ENCODE results near the gene AKR1B15.
"Not testable (repeated sequence)": the region's sequence is repeated elsewhere in the genome, so short reads cannot be mapped to it uniquely, and the experiment has no call there.

Gene AKR1B15

DNA sequence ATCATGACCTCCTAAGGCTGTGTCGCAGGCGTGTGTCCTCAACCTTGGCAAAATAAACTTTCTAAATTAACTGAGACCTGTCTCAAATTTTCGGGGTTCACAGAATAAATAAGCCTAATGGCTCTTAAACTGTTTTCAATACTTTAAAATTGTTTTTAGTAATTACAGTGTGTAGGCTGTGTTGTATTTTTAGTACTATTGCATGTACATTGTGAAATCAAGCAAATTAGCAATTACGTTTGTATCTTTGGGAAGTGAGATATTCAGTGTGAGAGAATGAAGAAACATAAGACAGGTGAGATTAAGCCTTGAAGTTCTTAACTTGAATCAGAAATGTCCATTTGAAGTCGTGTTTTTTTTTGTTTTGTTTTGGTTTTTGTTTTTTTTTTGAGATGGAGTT, 26.3 kb upstream of the AKR1B15 start:
- H3K27ac ChIP-seq: no peak overlapping the region
- TF ChIP-seq ZFX (IDR thresholded peaks at IDR 0.05; ENCODE audit: borderline replicate concordance): no peak
- TF ChIP-seq, protein P1, sequence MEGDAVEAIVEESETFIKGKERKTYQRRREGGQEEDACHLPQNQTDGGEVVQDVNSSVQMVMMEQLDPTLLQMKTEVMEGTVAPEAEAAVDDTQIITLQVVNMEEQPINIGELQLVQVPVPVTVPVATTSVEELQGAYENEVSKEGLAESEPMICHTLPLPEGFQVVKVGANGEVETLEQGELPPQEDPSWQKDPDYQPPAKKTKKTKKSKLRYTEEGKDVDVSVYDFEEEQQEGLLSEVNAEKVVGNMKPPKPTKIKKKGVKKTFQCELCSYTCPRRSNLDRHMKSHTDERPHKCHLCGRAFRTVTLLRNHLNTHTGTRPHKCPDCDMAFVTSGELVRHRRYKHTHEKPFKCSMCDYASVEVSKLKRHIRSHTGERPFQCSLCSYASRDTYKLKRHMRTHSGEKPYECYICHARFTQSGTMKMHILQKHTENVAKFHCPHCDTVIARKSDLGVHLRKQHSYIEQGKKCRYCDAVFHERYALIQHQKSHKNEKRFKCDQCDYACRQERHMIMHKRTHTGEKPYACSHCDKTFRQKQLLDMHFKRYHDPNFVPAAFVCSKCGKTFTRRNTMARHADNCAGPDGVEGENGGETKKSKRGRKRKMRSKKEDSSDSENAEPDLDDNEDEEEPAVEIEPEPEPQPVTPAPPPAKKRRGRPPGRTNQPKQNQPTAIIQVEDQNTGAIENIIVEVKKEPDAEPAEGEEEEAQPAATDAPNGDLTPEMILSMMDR (IDR thresholded peaks at IDR 0.05): no peak

DNA sequence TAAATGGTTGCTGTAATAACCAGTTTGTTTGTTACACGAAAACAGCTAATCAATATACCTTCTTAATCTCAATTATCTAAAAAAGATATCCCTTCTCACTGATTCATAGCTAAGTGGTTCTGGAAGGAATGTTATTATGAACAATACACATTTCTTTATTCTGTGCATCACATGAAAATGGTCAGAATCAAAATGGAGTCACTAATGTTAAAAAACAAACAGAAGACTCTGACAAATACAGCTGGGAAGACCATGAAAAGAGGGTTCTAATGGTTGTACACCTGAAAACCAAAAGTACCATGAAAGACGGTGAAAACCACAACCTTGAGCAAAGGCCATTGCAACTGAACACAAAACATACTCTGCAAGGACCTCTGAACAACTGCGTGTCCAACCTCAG, 23.5 kb upstream of the AKR1B15 start:
- not testable (repeated sequence) for H3K27ac ChIP-seq

DNA sequence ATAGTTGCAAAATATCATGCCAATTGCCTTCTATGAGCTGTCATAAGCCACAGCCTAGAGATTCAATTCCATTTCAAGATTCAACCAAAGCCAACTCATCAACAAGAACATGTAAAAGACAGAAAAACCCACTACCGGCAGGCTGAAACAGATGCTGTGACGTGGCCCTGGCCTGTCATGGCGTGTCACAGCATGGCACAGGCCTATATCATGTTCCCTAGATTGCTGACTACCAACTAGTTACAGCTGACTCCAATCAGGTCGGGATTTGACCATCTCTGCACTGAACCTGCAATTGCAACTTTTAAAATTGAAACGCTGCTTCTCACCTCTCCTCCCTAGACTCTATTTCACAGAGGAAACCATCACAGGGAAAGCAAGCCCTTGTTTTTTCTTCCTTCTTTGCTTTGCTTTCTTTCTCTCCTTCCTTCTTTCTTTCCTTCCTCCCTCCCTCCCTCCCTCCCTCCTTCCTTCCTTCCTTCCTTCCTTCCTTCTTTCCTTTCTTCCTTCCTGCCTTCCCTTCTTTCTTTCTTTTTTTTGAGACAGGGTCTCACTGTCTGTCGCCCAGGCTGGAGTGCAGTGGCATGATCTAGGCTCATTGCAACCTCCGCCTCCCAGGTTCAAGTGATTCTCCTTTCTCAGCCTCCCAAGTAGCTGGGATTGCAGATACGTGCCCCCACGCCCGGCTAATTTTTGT, 22.2 kb upstream of the AKR1B15 start:
- not testable (repeated sequence) for H3K27ac ChIP-seq

DNA sequence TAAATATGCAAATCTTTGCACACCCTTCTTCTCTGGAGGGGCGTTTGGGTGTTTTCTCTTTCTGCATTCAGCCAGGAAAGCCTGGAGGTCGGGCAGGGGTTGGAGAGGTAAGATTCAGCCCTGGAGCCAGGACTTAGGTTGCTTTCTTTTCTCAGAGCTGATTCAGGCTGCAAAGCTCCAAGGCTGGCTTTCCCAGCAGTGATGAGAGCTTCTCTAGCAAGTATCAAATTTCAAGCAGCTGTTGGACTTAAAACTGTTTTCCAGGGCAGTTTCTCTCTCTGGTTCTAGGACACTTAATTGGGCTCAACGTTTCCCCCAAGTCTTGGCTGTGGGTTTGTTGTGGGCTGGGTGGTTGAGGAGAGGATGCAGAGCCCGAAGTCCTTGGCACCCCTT, 20.9 kb upstream of the AKR1B15 start:
- no peak overlapping the region for H3K27ac ChIP-seq
- TF ChIP-seq ZFX (IDR thresholded peaks at IDR 0.05; ENCODE audit: borderline replicate concordance): no peak
- TF ChIP-seq, protein P1 (IDR thresholded peaks at IDR 0.05): no peak

DNA sequence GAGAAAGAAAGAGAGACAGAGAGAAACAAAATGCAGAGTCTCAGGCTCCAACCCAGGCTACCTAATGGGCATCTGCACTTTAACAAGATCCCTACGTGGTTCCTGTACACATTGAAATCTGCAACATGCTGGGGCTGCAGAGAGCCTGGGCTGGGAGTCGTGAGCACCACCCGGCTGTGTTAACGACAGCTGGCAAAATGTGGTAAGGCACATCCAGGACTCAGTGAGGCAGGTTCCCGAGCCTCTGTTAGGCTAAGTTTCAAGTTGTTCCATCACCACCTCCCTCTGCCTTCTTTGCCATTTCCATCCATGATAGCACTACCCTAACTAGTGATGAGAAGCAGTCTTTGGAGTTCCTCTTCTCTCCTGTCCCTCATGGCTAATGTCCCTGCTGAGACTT, 20.2 kb upstream of the AKR1B15 start:
- H3K27ac ChIP-seq: no peak overlapping the region
- TF ChIP-seq ZFX (IDR thresholded peaks at IDR 0.05; ENCODE audit: borderline replicate concordance): no peak
- TF ChIP-seq, protein P1 (IDR thresholded peaks at IDR 0.05): no peak

DNA sequence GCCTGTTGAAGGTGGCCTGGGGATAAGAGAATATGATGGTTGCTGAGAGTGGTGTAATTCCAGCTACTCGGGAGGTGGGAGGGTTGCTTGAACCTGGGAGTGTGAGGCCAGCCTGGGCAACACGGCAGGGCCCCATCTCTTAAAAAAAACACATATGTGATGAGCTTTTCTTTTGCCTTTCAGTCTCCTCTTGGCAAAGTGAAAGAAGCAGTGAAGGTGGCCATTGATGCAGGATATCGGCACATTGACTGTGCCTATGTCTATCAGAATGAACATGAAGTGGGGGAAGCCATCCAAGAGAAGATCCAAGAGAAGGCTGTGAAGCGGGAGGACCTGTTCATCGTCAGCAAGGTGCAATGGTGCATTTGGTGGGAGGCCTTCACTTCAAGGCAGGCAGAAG, 18.4 kb upstream of the AKR1B15 start:
- H3K27ac ChIP-seq: no peak overlapping the region
- TF ChIP-seq ZFX (IDR thresholded peaks at IDR 0.05; ENCODE audit: borderline replicate concordance): no peak
- TF ChIP-seq, protein P1 (IDR thresholded peaks at IDR 0.05): no peak

DNA sequence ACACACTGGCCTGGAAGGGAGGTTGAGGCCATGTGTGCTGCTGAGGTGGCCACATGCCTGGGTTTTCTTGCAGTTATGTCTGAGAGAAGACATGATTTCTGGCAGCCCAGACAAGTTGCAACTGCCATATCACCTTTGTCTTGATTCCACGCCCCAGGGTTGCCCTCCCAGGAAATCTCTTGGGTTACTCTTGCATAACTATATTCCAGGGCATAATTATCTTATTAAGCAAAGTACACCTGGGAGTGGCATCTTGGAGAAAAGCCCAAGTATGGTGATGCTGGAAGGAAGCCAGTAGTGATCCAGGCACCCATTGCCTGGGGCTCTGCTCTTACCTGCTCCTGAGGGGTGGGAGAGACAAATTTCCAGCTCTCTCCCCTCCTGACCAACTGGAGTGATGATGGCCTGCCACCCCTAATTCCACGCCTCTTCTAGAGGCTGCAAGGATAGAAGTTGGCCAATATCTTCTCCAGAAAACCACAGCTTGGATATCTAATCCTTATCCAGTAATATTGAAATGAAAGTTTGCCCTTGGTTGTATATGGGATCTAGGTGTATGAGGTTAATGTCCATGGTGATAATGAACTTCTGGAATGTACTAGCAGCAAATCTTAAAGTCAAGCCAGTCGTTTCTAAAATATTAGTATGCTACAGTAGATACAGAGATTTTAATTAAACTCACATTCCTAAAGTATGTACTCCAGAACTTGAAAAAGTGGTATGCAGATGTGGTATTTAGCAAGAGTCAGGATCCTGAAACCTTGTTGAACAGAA, 16.5 kb upstream of the AKR1B15 start:
- TF ChIP-seq, protein P1 (IDR thresholded peaks at IDR 0.05): no peak
- no peak for TF ChIP-seq ZFX (IDR thresholded peaks at IDR 0.05; ENCODE audit: borderline replicate concordance)
- H3K27ac ChIP-seq: no peak overlapping the region

DNA sequence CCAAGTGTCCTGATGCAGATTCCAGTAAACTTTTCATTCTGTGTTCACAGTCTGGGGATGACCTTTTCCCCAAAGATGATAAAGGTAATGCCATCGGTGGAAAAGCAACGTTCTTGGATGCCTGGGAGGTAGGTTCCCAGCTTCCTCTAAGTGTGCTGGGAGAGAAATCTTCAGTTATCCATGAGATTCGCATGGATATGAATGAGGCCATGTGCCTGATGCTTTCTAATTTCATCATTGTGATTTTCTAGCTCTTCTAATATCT, 16.0 kb upstream of the AKR1B15 start:
- no peak overlapping the region for H3K27ac ChIP-seq
- TF ChIP-seq, protein P1 (IDR thresholded peaks at IDR 0.05): no peak
- TF ChIP-seq ZFX (IDR thresholded peaks at IDR 0.05; ENCODE audit: borderline replicate concordance): no peak

Data from 22Rv1 (cell line).